WTC11 (cell line): ENCODE results near the gene ALS2CL.

Experiments used
- ELF4 ChIP-seq: sonication (generic); formaldehyde crosslinking; IDR thresholded peaks from 2 replicates; pipeline ENCODE4 v1.8.1; 2022; ENCODE audit warnings: low read depth, mild to moderate bottlenecking, moderate library complexity, missing genetic modification reagents
- JUN ChIP-seq: sonication (generic); formaldehyde crosslinking; IDR thresholded peaks from 2 replicates; pipeline ENCODE4 v1.8.0; 2023; ENCODE audit warnings: mild to moderate bottlenecking, missing genetic modification reagents
- TEAD1 ChIP-seq: sonication (generic); formaldehyde crosslinking; IDR thresholded peaks from 2 replicates; pipeline ENCODE4 v1.8.0; 2022; ENCODE audit warnings: mild to moderate bottlenecking, missing genetic modification reagents
- TF ChIP-seq, protein P1 (sequence below): fragments of 200-600 bp; IDR thresholded peaks from 2 replicates; pipeline ENCODE4 v1.8.0; 2022; ENCODE audit warnings: antibody characterized with exemption
- TF ChIP-seq, protein P2 (sequence below): sonication (generic); formaldehyde crosslinking; conservative IDR thresholded peaks from 2 replicates; pipeline ENCODE4 v1.8.1; 2022; ENCODE audit warnings: mild to moderate bottlenecking, missing genetic modification reagents
- TF ChIP-seq, protein P3 (sequence below): sonication (generic); formaldehyde crosslinking; IDR thresholded peaks from 2 replicates; pipeline ENCODE4 v1.8.0; 2022; ENCODE audit warnings: mild to moderate bottlenecking, missing genetic modification reagents

DNA sequence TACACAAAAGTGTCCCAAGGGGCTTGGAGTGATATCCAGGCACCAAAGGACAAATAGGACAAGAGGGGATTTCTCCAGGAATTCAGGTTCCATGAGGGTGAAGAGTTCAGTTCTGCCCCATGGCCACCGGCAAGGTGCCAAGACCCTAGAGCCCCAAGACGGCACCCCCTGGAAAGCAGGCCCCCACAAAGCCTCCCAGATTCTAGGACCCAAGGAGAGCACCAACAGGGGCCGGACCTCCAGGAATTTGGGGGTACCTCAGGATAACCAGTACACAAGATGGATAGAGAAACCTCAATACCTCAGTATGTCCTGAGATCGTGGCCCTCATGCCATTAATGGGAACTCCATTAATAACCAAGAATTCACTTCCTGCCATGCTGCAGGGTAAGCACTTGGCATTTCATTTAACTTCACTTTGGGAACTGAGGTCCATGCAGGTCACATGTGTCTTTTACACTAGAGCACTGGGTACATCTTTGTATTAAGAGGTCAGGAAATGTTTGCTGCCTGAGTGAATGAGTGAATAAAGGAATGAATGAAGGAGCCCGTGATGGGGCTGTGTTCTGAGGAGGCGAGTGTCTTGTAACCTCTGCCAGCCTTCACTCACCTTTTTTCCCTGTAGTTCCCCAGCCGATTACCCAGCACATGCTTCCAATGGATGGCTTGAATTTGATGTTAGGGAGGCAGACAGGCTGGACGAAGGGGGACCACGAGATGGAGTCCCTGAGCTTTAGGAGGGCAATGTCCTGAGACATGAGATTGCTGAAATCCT lies 39.7 kb upstream of the ALS2CL start:
- TF ChIP-seq ELF4 (CRISPR knock-in tag) (no peak), JUN (CRISPR knock-in tag) (no peak), TEAD1 (CRISPR knock-in tag) (no peak)
- TF ChIP-seq, protein P1, sequence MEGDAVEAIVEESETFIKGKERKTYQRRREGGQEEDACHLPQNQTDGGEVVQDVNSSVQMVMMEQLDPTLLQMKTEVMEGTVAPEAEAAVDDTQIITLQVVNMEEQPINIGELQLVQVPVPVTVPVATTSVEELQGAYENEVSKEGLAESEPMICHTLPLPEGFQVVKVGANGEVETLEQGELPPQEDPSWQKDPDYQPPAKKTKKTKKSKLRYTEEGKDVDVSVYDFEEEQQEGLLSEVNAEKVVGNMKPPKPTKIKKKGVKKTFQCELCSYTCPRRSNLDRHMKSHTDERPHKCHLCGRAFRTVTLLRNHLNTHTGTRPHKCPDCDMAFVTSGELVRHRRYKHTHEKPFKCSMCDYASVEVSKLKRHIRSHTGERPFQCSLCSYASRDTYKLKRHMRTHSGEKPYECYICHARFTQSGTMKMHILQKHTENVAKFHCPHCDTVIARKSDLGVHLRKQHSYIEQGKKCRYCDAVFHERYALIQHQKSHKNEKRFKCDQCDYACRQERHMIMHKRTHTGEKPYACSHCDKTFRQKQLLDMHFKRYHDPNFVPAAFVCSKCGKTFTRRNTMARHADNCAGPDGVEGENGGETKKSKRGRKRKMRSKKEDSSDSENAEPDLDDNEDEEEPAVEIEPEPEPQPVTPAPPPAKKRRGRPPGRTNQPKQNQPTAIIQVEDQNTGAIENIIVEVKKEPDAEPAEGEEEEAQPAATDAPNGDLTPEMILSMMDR, result no peak
- TF ChIP-seq, protein P2, sequence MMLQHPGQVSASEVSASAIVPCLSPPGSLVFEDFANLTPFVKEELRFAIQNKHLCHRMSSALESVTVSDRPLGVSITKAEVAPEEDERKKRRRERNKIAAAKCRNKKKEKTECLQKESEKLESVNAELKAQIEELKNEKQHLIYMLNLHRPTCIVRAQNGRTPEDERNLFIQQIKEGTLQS, result no peak
- TF ChIP-seq, protein P3, sequence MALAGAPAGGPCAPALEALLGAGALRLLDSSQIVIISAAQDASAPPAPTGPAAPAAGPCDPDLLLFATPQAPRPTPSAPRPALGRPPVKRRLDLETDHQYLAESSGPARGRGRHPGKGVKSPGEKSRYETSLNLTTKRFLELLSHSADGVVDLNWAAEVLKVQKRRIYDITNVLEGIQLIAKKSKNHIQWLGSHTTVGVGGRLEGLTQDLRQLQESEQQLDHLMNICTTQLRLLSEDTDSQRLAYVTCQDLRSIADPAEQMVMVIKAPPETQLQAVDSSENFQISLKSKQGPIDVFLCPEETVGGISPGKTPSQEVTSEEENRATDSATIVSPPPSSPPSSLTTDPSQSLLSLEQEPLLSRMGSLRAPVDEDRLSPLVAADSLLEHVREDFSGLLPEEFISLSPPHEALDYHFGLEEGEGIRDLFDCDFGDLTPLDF (CRISPR knock-in tag), result no peak
